Hematopoietic multipotent progenitor cell treated with erythropoietin and hydrocortisone succinate and interleukin-3 and kit ligand, for 17 days (in vitro differentiated cells): ENCODE results near the gene LGALS13.

Source experiments
- DNase-seq: peaks from one replicate; pipeline ENCODE4 v3.0.0-alpha.2; 2015; ENCODE audit warnings: low spot score

Gene LGALS13, protein sequence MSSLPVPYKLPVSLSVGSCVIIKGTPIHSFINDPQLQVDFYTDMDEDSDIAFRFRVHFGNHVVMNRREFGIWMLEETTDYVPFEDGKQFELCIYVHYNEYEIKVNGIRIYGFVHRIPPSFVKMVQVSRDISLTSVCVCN

DNA sequence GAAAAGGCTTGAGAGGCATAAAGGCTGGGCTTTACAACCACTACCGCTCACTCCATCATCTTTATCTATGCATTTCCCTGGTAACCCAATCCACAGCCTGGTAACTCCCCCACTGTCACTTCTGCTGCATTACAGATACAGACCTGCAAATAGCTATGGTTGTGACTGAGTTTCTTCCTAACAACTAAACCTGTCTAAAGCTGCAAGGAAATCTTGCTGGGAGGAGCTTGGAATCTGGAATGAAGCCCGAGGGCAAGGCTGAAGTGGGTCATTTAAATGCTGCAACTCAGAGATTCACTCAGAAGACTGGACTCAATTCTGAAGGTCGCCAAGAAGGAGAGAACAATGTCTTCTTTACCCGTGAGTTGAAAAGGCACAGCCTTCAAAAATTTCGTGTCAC is at the start of gene LGALS13:
Gene LGALS13 (plus strand): TSS at position 301 of the 400 bp plus-strand sequence. CDS start 45 bp downstream, at position 346.
- DNase-seq: no peak

DNA sequence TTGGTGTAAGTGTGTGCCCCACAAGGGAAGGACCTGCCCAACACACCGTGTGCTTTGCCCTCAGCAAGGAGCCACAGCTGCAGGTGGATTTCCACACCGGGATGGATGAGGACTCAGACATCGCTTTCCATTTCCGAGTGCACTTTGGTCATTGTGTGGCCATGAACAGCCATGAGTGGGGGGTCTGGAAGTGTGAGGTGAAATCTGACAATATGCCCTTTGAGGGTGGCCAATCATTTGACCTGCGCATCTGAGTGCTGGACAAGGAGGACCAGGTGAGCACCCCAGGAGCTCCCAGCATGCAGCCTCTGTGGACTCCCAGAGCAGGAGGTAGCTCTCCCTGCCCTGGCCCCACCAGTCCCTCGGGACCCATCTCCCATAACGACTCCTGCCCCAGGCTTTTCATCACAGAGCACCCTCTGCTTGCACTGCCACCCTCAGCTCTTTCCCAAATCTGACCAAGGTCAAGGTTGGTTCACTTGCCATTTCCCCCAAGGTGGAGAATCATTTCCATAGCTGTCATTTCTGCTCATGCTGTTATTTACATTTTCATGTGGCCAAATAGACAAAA is 49.2 kb upstream of the LGALS13 start:
- no peak for DNase-seq

DNA sequence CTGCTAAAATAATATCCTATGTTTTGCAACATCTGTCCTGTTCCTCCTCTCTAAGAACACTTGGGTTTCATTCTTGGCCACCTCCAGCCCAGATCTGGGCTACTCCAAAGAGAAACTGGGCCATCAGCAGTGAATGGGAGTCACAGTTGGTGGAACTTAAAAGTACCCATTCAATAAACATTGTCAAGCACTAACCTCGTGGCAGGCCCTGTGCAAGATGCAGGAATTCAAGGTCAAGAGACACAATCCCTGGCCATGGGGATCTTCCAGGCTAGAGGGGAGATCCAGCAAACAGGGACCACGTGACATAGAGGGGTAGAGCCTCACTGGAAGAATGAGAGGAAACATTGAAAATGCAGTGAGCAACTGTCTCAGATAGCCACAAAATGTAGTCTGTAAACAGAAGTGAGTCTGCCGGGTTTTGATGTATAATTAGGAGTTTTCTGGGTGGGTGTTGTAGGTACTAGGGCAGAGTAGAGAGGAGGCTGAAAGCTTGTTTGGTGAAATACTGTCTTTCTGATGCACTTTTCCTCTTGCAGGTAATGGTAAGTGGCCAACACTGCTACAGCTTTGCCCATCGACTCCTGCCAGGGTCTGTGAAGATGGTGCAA is 47.5 kb upstream of the LGALS13 start:
- no peak for DNase-seq

DNA sequence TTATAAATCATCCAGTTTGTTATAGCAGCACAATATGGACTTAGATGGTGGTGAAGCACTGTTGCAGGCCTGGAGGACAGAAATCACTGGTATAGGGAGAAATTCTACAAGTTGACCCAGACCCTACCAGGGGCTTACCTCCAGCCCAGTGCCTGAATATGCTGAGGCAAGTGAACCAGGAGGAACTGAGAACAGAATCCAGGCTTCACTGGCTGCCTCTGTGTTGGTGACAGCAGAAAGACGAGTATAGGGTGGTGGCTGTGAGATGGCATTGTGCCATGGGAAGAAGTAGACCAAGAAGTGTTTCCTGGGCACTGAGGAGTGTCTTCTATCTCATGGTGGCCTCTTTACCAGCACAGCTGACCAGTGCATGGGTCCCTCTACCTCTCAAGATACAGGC is 46.4 kb upstream of the LGALS13 start:
- no peak for DNase-seq

DNA sequence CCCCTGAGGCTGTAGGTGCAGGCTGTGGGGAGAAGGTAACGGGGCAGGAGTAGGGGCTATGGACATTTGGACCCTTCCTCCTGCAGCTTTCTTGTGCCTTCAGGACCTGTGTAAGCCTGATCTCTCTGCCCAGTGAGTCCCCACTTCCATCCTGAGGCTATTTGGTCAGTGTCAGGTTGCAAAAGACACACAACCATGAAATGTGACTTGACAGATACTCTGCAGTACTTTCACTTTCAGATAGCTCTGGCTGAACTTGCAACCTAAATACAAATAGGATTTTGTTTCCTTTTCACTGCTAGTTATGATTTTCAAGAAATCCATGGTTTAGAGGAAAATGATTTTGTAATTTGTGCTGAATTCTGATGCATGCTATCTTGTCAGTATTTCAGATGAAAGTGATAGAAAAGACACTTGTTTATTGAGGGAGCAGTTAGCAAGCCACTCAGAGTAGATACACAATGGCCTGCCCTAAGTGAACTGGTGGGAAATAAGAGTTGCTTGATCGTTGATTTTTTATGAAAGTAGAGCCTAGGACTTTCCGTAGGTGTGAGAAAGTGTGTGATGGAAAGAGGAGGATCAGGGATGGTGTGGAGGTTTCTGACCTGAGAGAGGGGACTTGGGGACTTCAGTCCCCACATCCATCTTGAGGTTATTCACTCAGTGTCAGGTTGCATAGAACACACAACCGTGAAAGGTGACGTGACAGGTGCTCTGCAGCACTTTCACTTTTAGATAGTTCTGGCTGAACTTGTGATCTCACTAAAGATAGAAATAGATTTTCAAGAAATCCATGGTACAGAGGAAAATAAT is 44.3 kb upstream of the LGALS13 start:
- no peak for DNase-seq

DNA sequence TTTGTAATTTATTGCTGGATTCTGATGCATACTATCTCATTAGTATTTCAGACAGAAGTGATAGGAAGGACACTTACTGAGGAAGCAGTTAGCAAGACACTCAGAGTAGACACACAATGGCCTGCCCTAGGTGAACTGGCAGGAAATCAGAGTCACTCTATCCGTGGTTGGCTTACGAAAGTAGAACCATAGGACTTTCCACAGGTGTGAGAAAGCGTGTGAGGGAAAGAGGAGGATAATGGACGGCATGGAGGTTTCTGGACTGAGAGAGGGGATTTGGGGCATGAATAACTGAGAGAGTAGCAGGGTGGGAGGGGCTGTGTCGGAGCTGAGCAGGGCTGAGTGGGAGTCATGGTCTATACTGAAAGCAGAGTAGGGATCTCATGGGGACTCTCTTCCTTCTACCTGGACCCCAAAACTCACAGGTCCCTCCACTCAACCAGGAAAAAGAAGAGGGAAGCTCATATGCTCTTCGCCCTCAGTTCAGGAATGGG is 43.7 kb upstream of the LGALS13 start:
- DNase-seq: no peak

DNA sequence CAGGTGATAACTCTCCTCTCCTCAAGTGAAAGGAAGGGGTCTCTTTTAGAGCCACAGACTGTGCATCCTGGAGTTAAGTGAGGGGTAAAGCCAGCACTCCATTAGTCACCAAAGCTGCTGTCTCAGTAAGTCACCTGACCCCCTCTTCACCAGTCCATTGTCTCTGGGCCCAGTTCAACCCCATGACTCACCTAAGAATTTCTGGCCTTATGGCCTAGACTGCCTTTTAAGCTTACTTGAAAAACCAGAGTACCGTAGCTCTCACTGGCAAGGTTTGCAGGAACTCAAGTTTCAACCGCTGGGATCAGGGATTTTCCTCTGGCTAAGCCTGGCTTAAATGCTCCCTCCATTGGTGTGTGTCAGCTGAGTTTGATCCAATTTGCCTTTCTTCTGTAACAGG is 38.9 kb upstream of the LGALS13 start:
- DNase-seq: no peak

DNA sequence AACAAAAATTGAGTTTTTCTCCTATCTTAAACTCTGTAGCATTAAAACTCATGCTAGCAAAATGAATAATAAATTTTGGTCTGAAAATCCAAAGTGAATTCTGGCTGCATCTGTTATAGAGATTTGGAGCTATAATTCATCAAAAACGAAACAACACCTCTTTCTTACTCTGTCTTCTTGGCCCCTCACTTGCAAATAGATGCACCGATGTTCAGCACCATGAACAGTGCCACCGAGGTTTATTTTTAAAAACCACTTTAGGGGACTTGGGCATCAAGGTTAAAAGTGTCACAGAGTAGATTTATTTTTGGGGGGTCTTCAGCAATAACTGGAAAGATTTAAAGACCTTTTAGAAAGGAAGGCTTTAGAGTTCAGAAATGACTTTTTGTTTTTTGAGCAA is 36.3 kb upstream of the LGALS13 start:
- no peak for DNase-seq

DNA sequence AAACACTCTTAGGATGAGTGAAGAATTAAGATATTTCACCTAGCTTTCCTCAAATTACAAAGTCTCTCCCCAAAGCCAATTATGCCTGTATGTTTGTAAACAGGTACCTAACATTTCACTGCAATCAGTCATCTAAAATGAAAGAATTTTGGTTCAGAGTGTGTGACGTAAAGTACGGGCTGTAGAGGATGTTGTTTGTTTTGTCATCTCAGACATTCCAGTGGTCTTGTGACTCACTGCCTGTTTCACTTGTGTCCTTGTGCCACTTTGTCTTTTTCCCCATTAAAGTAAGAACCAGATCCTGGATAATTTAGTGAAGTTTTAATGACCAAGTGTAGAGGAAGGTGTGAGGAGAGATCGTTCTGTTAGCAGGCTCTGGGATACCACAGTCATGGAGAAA is 33.7 kb upstream of the LGALS13 start:
- no peak for DNase-seq

DNA sequence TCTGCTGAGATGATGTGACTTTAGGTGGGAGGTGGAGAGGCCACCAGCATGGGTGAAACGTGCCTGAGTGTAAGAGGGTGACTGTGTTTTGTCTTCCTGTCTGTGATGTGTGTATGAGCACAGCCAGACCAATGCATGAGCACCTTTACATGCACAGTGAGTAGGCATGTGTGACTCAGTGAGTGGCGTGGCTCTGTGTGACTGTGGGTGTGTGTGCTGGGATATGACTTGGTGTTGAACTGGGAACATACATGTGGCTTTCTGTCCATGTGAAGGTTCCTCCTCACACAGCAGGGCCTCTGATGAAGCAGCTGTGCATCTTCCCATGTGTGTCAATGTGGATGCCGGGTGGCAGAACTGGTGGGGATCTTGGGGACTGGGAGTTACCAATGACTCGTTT is 19.9 kb upstream of the LGALS13 start:
- no peak for DNase-seq

DNA sequence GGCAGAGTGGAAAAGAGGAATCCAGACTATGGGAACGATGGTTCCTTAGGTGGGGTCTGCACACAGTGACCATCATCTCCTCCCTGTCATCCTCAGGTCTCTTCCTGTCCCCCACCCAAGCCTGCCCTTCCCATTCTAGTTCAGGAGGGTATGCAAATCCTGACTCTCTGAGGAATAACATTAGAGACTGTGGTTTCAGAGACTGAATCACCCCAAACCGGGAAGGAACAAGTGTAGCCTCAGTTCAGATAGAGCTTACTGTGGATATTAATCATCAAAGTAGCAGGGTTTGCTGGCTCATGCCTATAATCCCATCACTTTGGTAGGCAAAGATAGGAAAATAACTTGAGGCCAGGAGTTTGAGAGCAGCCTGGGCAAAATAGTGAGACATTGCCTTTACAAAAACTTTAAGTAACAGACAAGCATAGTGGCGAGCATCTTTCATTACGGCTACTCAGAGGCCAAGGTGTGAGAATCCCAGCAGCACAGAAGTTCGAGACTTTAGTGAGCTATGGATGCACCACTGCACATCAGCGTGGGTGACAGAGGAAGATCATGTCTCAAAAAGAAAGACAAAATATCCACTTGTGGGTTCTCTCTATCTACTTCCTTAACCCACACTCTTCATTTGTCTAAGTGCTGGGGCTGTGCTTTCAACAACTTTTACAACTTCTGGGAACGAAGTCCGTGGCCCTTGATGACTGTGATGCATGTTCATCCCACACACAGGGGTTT is 19.3 kb upstream of the LGALS13 start:
- DNase-seq: no peak

DNA sequence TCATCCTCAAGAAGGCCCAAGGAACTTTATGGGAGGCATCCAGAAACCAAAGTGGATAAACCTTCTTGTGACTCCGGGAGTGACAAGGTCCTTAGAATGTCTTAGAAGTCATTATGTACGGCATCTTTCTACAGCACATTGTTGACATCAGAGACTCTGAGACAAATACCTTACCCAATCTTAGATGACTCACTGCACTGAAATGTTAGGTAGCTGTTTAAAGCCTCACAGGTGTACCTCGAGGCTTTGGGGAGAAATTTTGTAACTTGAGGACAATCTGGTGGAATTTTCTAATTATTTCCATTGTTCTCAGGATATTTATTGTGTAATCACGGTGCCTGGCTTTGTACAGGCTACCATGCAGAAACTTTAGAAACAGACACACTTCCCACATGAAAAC is 14.8 kb upstream of the LGALS13 start:
- DNase-seq: no peak

DNA sequence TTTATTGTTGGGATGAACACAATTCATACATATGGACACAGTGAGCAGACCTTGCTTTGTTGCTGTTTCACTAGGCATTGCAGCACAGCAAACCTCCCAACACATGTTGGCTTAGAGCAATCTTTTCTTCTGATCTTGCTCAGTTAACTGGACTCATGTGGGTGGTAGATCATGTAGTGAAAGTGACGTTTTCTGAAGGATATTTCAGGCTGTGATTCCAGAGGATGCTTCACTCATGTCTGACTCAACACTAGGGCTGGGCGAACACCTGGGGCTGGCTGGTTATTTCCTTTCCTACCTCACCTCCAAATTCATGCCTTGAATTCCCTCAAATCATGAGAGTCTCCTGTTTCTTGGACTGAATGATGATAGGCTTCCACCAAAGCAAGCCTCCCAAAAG is 14.3 kb upstream of the LGALS13 start:
- no peak for DNase-seq

DNA sequence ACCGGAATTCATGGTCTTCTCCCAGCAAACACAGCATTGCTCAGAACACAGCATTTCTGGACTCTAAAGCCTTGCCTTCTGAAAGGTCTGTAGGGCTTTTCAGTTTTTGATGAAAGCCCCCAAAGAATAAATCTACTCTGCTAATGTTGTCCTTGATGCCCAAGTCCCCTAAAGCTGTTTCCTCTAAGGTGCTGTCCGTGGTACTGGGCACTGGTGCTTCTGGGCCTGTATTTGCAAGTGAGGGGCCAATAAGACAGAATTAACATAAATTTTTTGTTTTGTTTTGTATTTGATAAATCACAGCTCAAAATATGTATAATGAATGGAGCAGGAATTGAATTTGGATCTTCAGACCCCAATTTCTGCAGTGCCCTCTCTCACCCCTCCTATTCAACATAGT is 12.1 kb upstream of the LGALS13 start:
- no peak for DNase-seq

DNA sequence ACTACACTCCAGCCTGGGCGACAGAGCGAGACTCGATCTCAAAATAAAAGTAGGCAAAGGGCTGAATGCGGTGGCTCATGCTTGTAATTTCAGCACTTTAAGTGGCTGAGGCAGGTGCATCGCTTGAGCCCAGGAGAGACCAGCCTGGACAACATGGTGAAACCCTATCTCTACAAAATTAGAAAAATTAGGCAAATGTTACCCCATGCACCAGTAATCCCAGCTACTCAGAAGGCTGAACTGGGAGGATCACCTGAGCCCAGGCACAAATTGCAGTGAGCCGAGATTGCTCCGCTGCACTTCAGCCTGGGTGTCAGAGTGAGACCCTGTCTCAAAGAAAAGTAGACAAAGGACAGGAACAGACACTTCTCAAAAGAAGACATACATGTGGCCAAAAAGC is 9.9 kb upstream of the LGALS13 start:
- no peak for DNase-seq

DNA sequence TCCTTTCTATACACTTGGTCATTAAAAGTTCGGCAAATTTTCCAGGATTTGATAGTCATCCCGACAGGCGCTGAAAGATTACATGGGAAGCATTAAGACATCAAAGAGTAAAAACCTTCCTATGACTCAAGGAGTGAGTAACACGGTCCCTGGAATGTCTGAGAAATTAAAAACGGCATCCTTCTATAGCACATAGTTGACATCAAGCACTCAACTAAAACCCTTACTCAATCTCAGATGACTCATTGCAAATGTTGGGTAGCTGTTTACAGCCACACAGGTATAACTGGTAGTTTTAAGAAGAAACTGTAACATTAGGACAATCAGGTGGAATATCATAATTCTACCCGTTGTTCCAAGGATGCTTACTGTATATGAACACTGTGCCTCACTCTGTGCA is 6.4 kb upstream of the LGALS13 start:
- no peak for DNase-seq

DNA sequence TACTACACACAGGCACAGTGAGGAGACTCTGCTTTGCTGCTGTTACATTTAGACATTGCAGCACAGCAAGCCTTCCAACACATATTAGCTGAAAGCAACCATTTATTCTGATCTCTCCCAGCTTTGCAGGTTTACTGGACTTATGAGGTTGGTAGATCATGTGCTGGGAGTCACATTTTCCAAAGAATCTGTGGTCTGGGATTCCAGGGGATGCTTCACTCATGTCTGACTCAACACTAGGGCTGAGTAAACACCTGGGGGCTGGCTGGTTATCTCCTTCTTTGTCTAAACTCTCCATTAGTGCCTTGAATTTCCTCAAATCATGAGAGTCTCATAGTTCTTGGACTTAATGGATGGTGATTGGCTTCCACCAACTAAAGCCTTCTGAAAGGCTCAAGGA is 5.4 kb upstream of the LGALS13 start:
- no peak for DNase-seq

DNA sequence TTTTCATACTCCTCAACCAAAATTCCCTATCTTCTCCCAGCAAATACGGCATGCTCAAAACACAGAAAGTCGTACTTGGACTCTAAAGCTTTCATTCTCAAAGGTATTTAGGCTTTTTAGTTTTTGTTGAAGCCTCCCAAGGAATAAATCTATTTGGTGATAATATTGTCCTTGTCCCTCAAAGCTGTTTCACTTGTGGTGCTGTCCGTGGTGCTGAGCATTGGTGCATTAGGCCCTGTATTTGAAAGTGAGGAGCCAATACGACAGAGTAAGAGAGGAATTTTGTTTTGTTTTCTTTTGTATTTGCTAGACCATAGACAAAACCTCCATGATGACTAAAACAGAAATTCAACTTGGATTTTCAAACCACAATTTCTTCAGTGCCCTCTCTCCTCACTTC is 3.2 kb upstream of the LGALS13 start:
- DNase-seq: no peak

DNA sequence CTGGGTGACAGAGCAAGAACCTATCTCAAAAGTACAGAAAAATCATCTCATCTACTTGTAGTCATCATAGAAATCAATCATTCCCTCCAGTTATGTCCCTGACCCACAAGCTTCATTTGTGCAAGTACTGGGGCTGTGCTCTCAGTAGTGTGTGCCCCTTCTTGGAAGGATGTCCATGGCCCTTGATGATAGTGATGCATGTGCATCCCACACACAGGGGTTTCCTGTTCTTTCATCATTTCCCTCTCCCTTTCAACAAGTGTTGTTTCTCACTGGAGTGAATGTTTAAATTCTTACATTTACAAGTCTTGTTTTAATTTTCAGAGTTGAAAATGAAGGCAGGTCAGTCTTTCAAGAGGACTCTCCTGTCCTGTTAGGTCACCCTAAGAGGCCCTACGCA is 1.5 kb downstream of the LGALS13 start:
- DNase-seq: no peak

DNA sequence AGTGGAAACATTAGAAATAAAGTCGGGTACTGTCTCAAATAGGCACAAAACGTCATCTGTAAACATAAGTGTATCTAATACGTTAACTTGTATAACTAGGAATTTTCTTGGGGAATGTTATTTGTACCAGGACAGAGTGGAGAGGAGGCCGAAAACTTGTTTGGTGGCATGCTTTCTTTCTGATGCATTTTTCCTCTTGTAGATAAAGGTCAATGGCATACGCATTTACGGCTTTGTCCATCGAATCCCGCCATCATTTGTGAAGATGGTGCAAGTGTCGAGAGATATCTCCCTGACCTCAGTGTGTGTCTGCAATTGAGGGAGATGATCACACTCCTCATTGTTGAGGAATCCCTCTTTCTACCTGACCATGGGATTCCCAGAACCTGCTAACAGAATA is 4.7 kb downstream of the LGALS13 start:
- DNase-seq: no peak

DNA sequence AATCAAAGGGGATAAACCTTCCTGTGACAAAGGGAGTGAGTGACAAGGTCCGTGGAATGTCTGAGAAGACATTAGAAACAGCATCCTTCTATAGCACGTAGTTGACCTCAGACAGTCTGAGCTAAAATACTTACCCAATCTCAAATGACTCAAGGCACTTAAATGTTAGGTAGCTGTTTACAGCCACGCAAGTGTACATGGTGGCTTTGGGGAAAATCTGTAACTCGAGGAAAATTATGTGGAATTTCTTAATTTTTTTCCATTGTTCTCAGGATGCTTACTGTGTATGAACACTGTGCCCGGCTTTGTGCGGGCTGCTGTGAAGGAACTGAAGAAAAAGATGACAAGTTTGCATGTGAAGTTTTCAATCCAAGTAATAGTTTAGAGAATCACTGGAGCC is 5.2 kb downstream of the LGALS13 start:
- DNase-seq: no peak

DNA sequence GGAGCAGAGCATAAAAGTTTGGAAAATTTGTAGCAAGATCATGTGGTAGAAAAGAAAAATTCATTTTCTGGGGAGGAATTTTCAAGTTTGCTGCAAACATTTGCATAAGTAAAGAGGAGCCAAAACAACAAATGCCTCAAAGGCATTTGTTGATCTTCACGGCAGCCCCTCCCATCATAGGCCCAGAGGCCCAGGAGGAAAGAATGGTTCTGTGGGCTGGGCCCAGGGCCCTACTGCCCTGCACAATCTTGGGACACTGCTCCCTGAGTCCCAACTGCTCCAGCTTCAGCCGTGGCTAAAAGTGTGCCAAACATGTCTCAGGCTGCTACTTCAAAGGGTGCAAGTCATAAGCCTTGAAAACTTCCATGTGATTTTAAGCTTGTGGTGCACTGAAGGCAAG is 11.3 kb downstream of the LGALS13 start:
- DNase-seq: no peak
